ENCODE data around the gene ABLIM1. TPM values are rescaled to one million over a fixed set of nuclear protein-coding genes. Genes with fewer than 3 reads are reported as not detected.

The ABLIM1 gene
- total RNA-seq, 1 donor from 2014 or later: 144 TPM

GRCh38 chr10:114571316-114571999, 86.6 kb downstream of the ABLIM1 start:
- Histone ChIP-seq H3K27me3 (no peaks in the 10 kb centered on the region), H3K4me3 (no peak overlapping the region), H3K4me1 (peaks cover 10% of the 10 kb centered on the region), H3K9me3 (no peaks in the 10 kb centered on the region), H3K36me3 (no peaks in the 10 kb centered on the region), H3K27ac (no peak overlapping the region)
- TF ChIP-seq CTCF (IDR thresholded peaks at IDR 0.05): no peak
- DNase-seq (no peak), ATAC-seq (peak; percentile 69)
- intact Hi-C loops (cut with DNase I): no loop called here

- H3K9me3 ChIP-seq: no peaks in the 10 kb centered on the region
- no peaks in the 10 kb centered on the region for H3K4me1 ChIP-seq
- intact Hi-C loops (cut with DNase I): no loop called here
- H3K27me3 ChIP-seq: no peaks in the 10 kb centered on the region
- TF ChIP-seq CTCF (IDR thresholded peaks at IDR 0.05): no peak
- H3K4me3 ChIP-seq: no peak overlapping the region
- DNase-seq: no peak
- H3K36me3 ChIP-seq: no peaks in the 10 kb centered on the region
- H3K27ac ChIP-seq: no peak overlapping the region
- no peak for ATAC-seq
Measured at GRCh38 chr10:114566064-114566463, 92.0 kb downstream of the ABLIM1 start.

GRCh38 chr10:114565066-114565465, 93.0 kb downstream of the ABLIM1 start:
- intact Hi-C loops (cut with DNase I): no loop called here
- no peaks in the 10 kb centered on the region for H3K4me1 ChIP-seq
- no peaks in the 10 kb centered on the region for H3K36me3 ChIP-seq
- no peaks in the 10 kb centered on the region for H3K9me3 ChIP-seq
- no peaks in the 10 kb centered on the region for H3K27me3 ChIP-seq
- no peak for DNase-seq
- no peak for TF ChIP-seq CTCF (IDR thresholded peaks at IDR 0.05)
- no peak overlapping the region for H3K27ac ChIP-seq
- no peak for ATAC-seq
- H3K4me3 ChIP-seq: no peak overlapping the region

- Histone ChIP-seq H3K36me3 (no peaks in the 10 kb centered on the region), H3K4me3 (no peak overlapping the region), H3K27me3 (no peaks in the 10 kb centered on the region), H3K27ac (no peak overlapping the region), H3K9me3 (no peaks in the 10 kb centered on the region), H3K4me1 (no peaks in the 10 kb centered on the region)
- intact Hi-C loops (cut with DNase I): no loop called here
- DNase-seq (no peak), ATAC-seq (no peak)
- no peak for TF ChIP-seq CTCF (IDR thresholded peaks at IDR 0.05)
Measured at GRCh38 chr10:114561008-114561523, 97.0 kb downstream of the ABLIM1 start.

- no peak overlapping the region for H3K27ac ChIP-seq
- no peaks in the 10 kb centered on the region for H3K4me1 ChIP-seq
- no peaks in the 10 kb centered on the region for H3K36me3 ChIP-seq
- no peak for DNase-seq
- H3K4me3 ChIP-seq: no peak overlapping the region
- ATAC-seq: no peak
- no peaks in the 10 kb centered on the region for H3K27me3 ChIP-seq
- TF ChIP-seq CTCF (IDR thresholded peaks at IDR 0.05): no peak
- intact Hi-C loops (cut with DNase I): no loop called here
- H3K9me3 ChIP-seq: no peaks in the 10 kb centered on the region
Measured at GRCh38 chr10:114560144-114560543, 97.9 kb downstream of the ABLIM1 start.
